K562 (cell line): Measurements from ENCODE around the gene TYMP. TPM values are rescaled to one million over a fixed set of nuclear protein-coding genes. Genes with fewer than 3 reads are reported as not detected.
"Not testable (repeated sequence)": the region's sequence is repeated elsewhere in the genome, so short reads cannot be mapped to it uniquely, and the experiment has no call there.

ENCODE experiments used
- ATAC-seq: fragments of 200-7000 bp; cut with Tn5 transposase; 3 replicates; pipeline ENCODE4 v1.9.1; 2020; ENCODE audit warnings: moderate library complexity
- BruUV-seq: library from RNA; stranded (reverse); fragments of 400-500 nt; replicated peaks from 2 replicates; lab custom pipeline; 2021; lab: Mats Ljungman, UMichigan
- CTCF ChIA-PET: fragments of 300-600 bp; formaldehyde crosslinking; extraction: SDS; loops from one replicate; lab custom pipeline; 2021; ENCODE audit warnings: low intra/inter-chr PET ratio; lab: Yijun Ruan, JAX
- POLR2A ChIA-PET: fragments of 300-600, 350-650 bp; sonication (Branson Sonifier 250); formaldehyde crosslinking; extraction: SDS; loops from one replicate; lab custom pipeline; 2021; ENCODE audit warnings: antibody characterized with exemption, inconsistent platforms; lab: Yijun Ruan, JAX
- DNase-seq, 4 experiments: peaks; one replicate each; pipeline versions ENCODE4 v3.0.0 to v3.0.0-alpha.2; 2011 to 2018; ENCODE audit warnings: low spot score in 3 of 4, mixed read lengths in 3 of 4; ENCODE audit errors: extremely low read depth in 1 of 4
- FAIRE-seq: peaks from 2 replicates; lab custom pipeline; 2011; peaks lifted over from hg19 to GRCh38; lab: Jason Lieb, UNC
- H2AFZ ChIP-seq: 2 replicates; pipeline ENCODE4 v1.6.0; 2011; ENCODE audit warnings: low read depth, low read length, control low read depth, inconsistent platforms
- H3K27ac ChIP-seq: fragments of 200-600 bp; 3 replicates; pipeline ENCODE4 v1.8.0; 2011; ENCODE audit warnings: low read depth, mild to moderate bottlenecking, control low read depth, inconsistent platforms, low read length, moderate library complexity, mixed read lengths; ENCODE audit errors: extremely low read depth
- H3K27me3 ChIP-seq, 2 experiments: fragments of 300-600 bp in 1 of 2; 2 replicates in 1 of 2; 3 replicates in 1 of 2; pipeline versions ENCODE4 v1.6.0 to v1.8.0; 2011; ENCODE audit warnings: inconsistent platforms in 2 of 2, low read length in 2 of 2, mild to moderate bottlenecking in 1 of 2, mixed read lengths in 1 of 2, moderate library complexity in 1 of 2; ENCODE audit not compliant: control insufficient read depth in 2 of 2, insufficient read depth in 2 of 2
- H3K36me3 ChIP-seq: fragments of 300-600 bp; 3 replicates; pipeline ENCODE4 v1.8.0; 2011; ENCODE audit warnings: mild to moderate bottlenecking, low read length, inconsistent platforms; ENCODE audit not compliant: control insufficient read depth, insufficient read depth
- H3K4me1 ChIP-seq, 2 experiments: fragments of 200-600 bp in 1 of 2; replicated peaks in 1 of 2; 2 replicates in 1 of 2; 3 replicates in 1 of 2; pipeline versions ENCODE4 v1.5.1 to v1.8.0; 2011; ENCODE audit warnings: inconsistent platforms in 2 of 2, low read length in 2 of 2, mild to moderate bottlenecking in 1 of 2, mixed read lengths in 1 of 2, moderate library complexity in 1 of 2; ENCODE audit not compliant: control insufficient read depth in 2 of 2, insufficient read depth in 2 of 2
- H3K4me2 ChIP-seq: 2 replicates; pipeline ENCODE4 v1.6.1; 2011; ENCODE audit warnings: low read length, control low read depth, inconsistent platforms, mixed read lengths; ENCODE audit not compliant: insufficient read depth
- H3K4me3 ChIP-seq: fragments of 200-600 bp; sonication (generic), shearing (Covaris generic); 2 replicates; pipeline ENCODE4 v1.5.1; 2016; ENCODE audit warnings: control low read depth, inconsistent platforms
- H3K79me2 ChIP-seq: fragments of 200-600 bp; 3 replicates; pipeline ENCODE4 v1.8.0; 2011; ENCODE audit warnings: low read length, inconsistent platforms; ENCODE audit not compliant: control insufficient read depth, insufficient read depth
- H3K9ac ChIP-seq, 2 experiments: 2 replicates each; pipeline versions ENCODE4 v1.6.0 to v1.6.1; 2011; ENCODE audit warnings: low read depth in 2 of 2, low read length in 2 of 2, control low read depth in 1 of 2, inconsistent platforms in 1 of 2, mild to moderate bottlenecking in 1 of 2, mixed read lengths in 1 of 2; ENCODE audit not compliant: insufficient read depth in 1 of 2
- H3K9me1 ChIP-seq: one replicate; pipeline ENCODE4 v1.6.0; 2011; ENCODE audit warnings: inconsistent platforms, mild to moderate bottlenecking, low read length, moderate library complexity; ENCODE audit not compliant: control insufficient read depth, insufficient read depth
- H3K9me3 ChIP-seq: replicated peaks from 2 replicates; pipeline ENCODE4 v1.5.1; 2011; ENCODE audit warnings: low read depth, low read length, inconsistent platforms; ENCODE audit not compliant: control insufficient read depth, insufficient read depth
- H4K20me1 ChIP-seq: replicated peaks from 2 replicates; pipeline ENCODE4 v1.6.1; 2011; ENCODE audit warnings: low read length, inconsistent platforms, mixed read lengths; ENCODE audit not compliant: control insufficient read depth, insufficient read depth
- ATF3 ChIP-seq, 2 experiments: fragments of 450-650 bp in 1 of 2; sonication (generic) in 1 of 2; formaldehyde crosslinking in 1 of 2; IDR thresholded peaks in 1 of 2; conservative IDR thresholded peaks in 1 of 2; 2 replicates each; pipeline versions ENCODE4 v1.6.1 to v1.8.1; 2016 to 2023; ENCODE audit warnings: mild to moderate bottlenecking in 2 of 2, moderate library complexity in 2 of 2, inconsistent platforms in 1 of 2, missing genetic modification reagents in 1 of 2
- CEBPB ChIP-seq: fragments of 450-650 bp; IDR thresholded peaks from 2 replicates; pipeline ENCODE4 v1.6.1; 2016; ENCODE audit warnings: missing genetic modification characterization, missing compliant biosample characterization
- CEBPG ChIP-seq, 3 experiments: fragments of 200-800 bp in 1 of 3; sonication (Bioruptor generic) in 1 of 3; sonication (generic) in 1 of 3; formaldehyde crosslinking in 1 of 3; IDR thresholded peaks in 2 of 3; conservative IDR thresholded peaks in 1 of 3; 2 replicates each; pipeline versions ENCODE4 v1.6.1 to v1.8.0; 2016 to 2022; ENCODE audit warnings: missing compliant biosample characterization in 2 of 3, missing genetic modification characterization in 2 of 3, mild to moderate bottlenecking in 1 of 3, missing genetic modification reagents in 1 of 3
- DPF2 ChIP-seq: fragments of 450-650 bp; IDR thresholded peaks from 2 replicates; pipeline ENCODE4 v1.6.1; 2016
- FOSL1 ChIP-seq: fragments of 200-800 bp; sonication (Bioruptor generic); conservative IDR thresholded peaks from 2 replicates; pipeline ENCODE4 v1.6.1; 2016; ENCODE audit warnings: missing genetic modification characterization, missing compliant biosample characterization
- FOXP4 ChIP-seq: sonication (generic); formaldehyde crosslinking; IDR thresholded peaks from 2 replicates; pipeline ENCODE4 v1.8.0; 2022; ENCODE audit warnings: mild to moderate bottlenecking, missing genetic modification reagents, borderline replicate concordance
- HMBOX1 ChIP-seq: sonication (generic); IDR thresholded peaks from 2 replicates; pipeline ENCODE4 v1.6.1; 2016
- JUND ChIP-seq, 2 experiments: IDR thresholded peaks; 2 replicates in 1 of 2; 3 replicates in 1 of 2; pipeline ENCODE4 v1.6.1; 2011; ENCODE audit warnings: borderline replicate concordance in 2 of 2, low read depth in 2 of 2, low read length in 2 of 2, improper control_type of control experiment in 1 of 2, missing biosample characterization in 1 of 2, missing genetic modification characterization in 1 of 2, missing genetic modification reagents in 1 of 2
- L3MBTL2 ChIP-seq: fragments of 450-650 bp; IDR thresholded peaks from 2 replicates; pipeline ENCODE4 v1.6.1; 2016; ENCODE audit warnings: mild to moderate bottlenecking, moderate library complexity
- LCOR ChIP-seq: sonication (generic); formaldehyde crosslinking; IDR thresholded peaks from 2 replicates; pipeline ENCODE4 v1.8.0; 2022; ENCODE audit warnings: mild to moderate bottlenecking, missing genetic modification reagents
- SMARCE1 ChIP-seq: fragments of 450-650 bp; IDR thresholded peaks from 2 replicates; pipeline ENCODE4 v1.7.1; 2016; ENCODE audit warnings: mild to moderate bottlenecking
- ZNF121 ChIP-seq: sonication (generic); formaldehyde crosslinking; conservative IDR thresholded peaks from 2 replicates; pipeline ENCODE4 v1.8.0; 2022; ENCODE audit warnings: missing genetic modification reagents
- ZNF175 ChIP-seq: fragments of 200-800 bp; sonication (Bioruptor generic); IDR thresholded peaks from 2 replicates; pipeline ENCODE4 v1.6.1; 2016; ENCODE audit warnings: low read depth, mild to moderate bottlenecking, missing genetic modification characterization, missing compliant biosample characterization
- ZNF384 ChIP-seq: IDR thresholded peaks from 2 replicates; pipeline ENCODE4 v1.6.1; 2012; ENCODE audit warnings: low read depth, low read length, improper control_type of control experiment
- WGBS: fragments of 100-300 bp; shearing (Covaris generic); methylation state at CpG from one replicate; pipeline ENCODE4 v1.1.6; 2016; ENCODE audit warnings: low coverage, mixed read lengths; ENCODE audit not compliant: insufficient coverage; ENCODE audit errors: missing lambda C conversion rate; 5-methylcytosine and 5-hydroxymethylcytosine counted together
- in situ Hi-C: fragments of 300-500 bp; cut with MboI; formaldehyde crosslinking; loops from 4 replicates; pipeline ENCODE4 v1.15.0; 2018; ENCODE audit warnings: inconsistent platforms, mixed read lengths
- intact Hi-C: fragments of 100-400 bp; cut with micrococcal nuclease; formaldehyde crosslinking; loops from 2 replicates; pipeline ENCODE4 v1.14.2; 2022
- polyA plus RNA-seq, 8 experiments: library from polyadenylated mRNA; depleted of rRNA in 4 of 8; stranded (reverse) in 5 of 8; unstranded in 3 of 8; fragments of >200 nt; fragmentation: Nextera tagmentation in 2 of 8; fragmentation: Illumina TruSeq in 1 of 8; extraction: Ambion mirVana in 2 of 8; extraction: Trizol in 1 of 8; gene quantifications; 2 replicates each; pipeline versions ENCODE4 v1.2.1 to v1.2.3, GENCODE V29; 2011 to 2014; ENCODE audit warnings: inconsistent platforms in 1 of 8, missing spikeins in 1 of 8
- total RNA-seq, 7 experiments: library from RNA; depleted of rRNA in 6 of 7; stranded (reverse); fragments of >200 nt in 6 of 7; fragmentation: Illumina TruSeq in 2 of 7; extraction: Trizol in 2 of 7; gene quantifications; 2 replicates each; pipeline versions ENCODE4 v1.2.1 to v1.2.3, GENCODE V29; 2011 to 2021; ENCODE audit warnings: low replicate concordance in 1 of 7

Gene TYMP
- total and polyA plus RNA-seq, 9 of the 15 experiments (the other 6 are each of a cell fraction or from before 2014, with no cell fraction given) = 0.03 to 4.0 (median 2.4) TPM; not detected in 4

GRCh38 chr22:50542416-50542927, 12.7 kb upstream of the TYMP start (continued):
- TF ChIP-seq FOXP4 (CRISPR knock-in tag) = no peak
- TF ChIP-seq LCOR (CRISPR knock-in tag) = no peak

- H3K9ac ChIP-seq; H2AFZ ChIP-seq; DNase-seq; ATAC-seq; CTCF ChIA-PET; BruUV-seq; H3K27me3 ChIP-seq; in situ Hi-C loops; intact Hi-C loops; H3K9me3 ChIP-seq; H3K36me3 ChIP-seq; H3K4me2 ChIP-seq; H3K9me1 ChIP-seq; H3K79me2 ChIP-seq; H3K27ac ChIP-seq; H3K4me3 ChIP-seq; H4K20me1 ChIP-seq; FAIRE-seq; TF ChIP-seq JUND (tag; IDR thresholded peaks at IDR 0.05; ENCODE audit: borderline replicate concordance, low read depth, low read length); ATF3 (CRISPR knock-in tag; conservative IDR thresholded peaks at IDR 0.05): not testable (repeated sequence)
- TF ChIP-seq JUND (IDR thresholded peaks at IDR 0.05; ENCODE audit: borderline replicate concordance, low read depth, low read length) = peak; percentile 63; the same call in 1 of the 2 replicates
- TF ChIP-seq HMBOX1 = peak; percentile 87
- 0 out of 2 replicates have a peak, but pooled peaks have one; percentile 13 for TF ChIP-seq ZNF175 (CRISPR knock-in tag)
- peak; percentile 85 for TF ChIP-seq CEBPB (tag)
- peak; percentile 20; the same call in 1 of the 2 replicates for TF ChIP-seq DPF2
- peak; percentile 26; the same call in 1 of the 2 replicates for TF ChIP-seq SMARCE1
- TF ChIP-seq CEBPG (CRISPR knock-in tag; IDR thresholded peaks at IDR 0.05) = peak; percentile 62
- peak; percentile 80 to 82 for TF ChIP-seq CEBPG (tag; conservative IDR thresholded peaks at IDR 0.05 in 1 of 2, IDR thresholded peaks at IDR 0.05 in 1 of 2)
- 0 out of 2 replicates have a peak, but pooled peaks have one; percentile 18 for TF ChIP-seq L3MBTL2
- peak; percentile 45 for TF ChIP-seq ZNF121 (CRISPR knock-in tag)
- TF ChIP-seq ZNF384 = 0 out of 2 replicates have a peak, but pooled peaks have one; percentile 30
- TF ChIP-seq FOSL1 (tag) = peak; percentile 79
- TF ChIP-seq ATF3 (IDR thresholded peaks at IDR 0.05) = peak; percentile 76
- WGBS = 35% methylated on average over 5 of the region's 5 CpGs
- POLR2A ChIA-PET = interaction anchor here (0.6 kb wide), 2 partner anchors 17 to 58 kb away, joined by 3 to 5 read pairs; no protein-coding TSS in a partner anchor
- H3K4me1 ChIP-seq = peaks cover 15 to 26% of the 10 kb centered on the region in 2 experiments
Measured at GRCh38 chr22:50541667-50542026, 11.8 kb upstream of the TYMP start.
